ENCODE data around the gene CAMK2D.
"Not testable (repeated sequence)": the region's sequence is repeated elsewhere in the genome, so short reads cannot be mapped to it uniquely, and the experiment has no call there.

CAMK2D gene

GRCh38 chr4:113711883-113712662, 49.5 kb downstream of the CAMK2D start:
- TF ChIP-seq, protein P1, sequence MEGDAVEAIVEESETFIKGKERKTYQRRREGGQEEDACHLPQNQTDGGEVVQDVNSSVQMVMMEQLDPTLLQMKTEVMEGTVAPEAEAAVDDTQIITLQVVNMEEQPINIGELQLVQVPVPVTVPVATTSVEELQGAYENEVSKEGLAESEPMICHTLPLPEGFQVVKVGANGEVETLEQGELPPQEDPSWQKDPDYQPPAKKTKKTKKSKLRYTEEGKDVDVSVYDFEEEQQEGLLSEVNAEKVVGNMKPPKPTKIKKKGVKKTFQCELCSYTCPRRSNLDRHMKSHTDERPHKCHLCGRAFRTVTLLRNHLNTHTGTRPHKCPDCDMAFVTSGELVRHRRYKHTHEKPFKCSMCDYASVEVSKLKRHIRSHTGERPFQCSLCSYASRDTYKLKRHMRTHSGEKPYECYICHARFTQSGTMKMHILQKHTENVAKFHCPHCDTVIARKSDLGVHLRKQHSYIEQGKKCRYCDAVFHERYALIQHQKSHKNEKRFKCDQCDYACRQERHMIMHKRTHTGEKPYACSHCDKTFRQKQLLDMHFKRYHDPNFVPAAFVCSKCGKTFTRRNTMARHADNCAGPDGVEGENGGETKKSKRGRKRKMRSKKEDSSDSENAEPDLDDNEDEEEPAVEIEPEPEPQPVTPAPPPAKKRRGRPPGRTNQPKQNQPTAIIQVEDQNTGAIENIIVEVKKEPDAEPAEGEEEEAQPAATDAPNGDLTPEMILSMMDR (IDR thresholded peaks at IDR 0.05), result no peak
- H3K36me3 ChIP-seq, result no peaks in the 10 kb centered on the region
- peaks cover 0 to 12% (median 2%) of the 10 kb centered on the region in 4 donors for H3K4me1 ChIP-seq
- H3K4me3 ChIP-seq, result no peak overlapping the region
- intact Hi-C loops (cut with DNase I; ENCODE audit: low total_unique reads), result no loop called here
- H3K9me3 ChIP-seq, result no peaks in the 10 kb centered on the region
- H3K27ac ChIP-seq, result no peak overlapping the region
- DNase-seq, result no peak
- no peaks in the 10 kb centered on the region for H3K27me3 ChIP-seq

DNA sequence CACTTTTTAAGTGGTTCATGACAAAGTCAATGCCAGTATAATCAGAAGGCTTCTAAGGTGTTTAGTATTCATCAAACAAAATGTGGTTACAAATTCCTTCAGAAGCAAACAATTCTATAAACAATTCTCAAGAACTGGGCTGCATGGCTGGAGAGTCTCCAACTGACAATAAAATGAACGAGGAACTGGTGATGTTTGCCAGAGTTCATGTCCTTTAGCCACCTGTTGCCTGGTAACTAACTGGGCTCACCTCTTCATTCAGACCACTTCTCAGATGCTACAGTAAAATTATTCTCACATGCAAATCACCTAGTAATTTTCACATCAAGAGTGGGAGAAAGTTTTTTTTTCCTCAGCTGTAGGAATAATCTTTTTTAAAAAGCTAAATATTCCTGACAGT, 53.3 kb downstream of the CAMK2D start:
- Histone ChIP-seq H3K4me3 (no peak overlapping the region), H3K27me3 (no peaks in the 10 kb centered on the region), H3K9me3 (no peaks in the 10 kb centered on the region), H3K36me3 (no peaks in the 10 kb centered on the region), H3K4me1 (peaks cover 0 to 17% (median 3%) of the 10 kb centered on the region in 4 donors), H3K27ac (no peak overlapping the region)
- intact Hi-C loops (cut with DNase I; ENCODE audit: low total_unique reads), result no loop called here
- TF ChIP-seq, protein P1 (IDR thresholded peaks at IDR 0.05), result no peak
- DNase-seq, result no peak

DNA sequence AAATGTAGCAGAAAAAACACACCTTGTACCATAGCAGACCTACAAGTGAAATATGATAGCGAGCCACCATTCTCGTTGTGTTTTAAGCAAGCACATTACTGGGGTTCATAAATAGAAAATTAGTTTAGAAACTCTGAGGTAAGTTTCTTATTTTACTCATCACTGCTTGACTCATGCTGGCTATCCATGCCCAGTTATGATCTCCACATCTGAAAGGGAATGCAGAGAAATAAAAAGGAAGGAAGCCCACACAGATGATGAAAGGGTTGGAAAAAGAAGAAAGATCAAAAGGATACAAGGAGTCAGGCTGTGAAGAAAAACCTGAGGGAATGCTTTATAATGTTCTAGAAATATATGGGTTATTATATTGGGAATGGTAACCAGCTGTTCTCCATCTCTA, 54.5 kb downstream of the CAMK2D start:
- intact Hi-C loops (cut with DNase I; ENCODE audit: low total_unique reads), result no loop called here
- H3K9me3 ChIP-seq, result no peaks in the 10 kb centered on the region
- no peak overlapping the region for H3K27ac ChIP-seq
- peaks cover 0 to 17% (median 3%) of the 10 kb centered on the region in 4 donors for H3K4me1 ChIP-seq
- DNase-seq, result no peak
- H3K36me3 ChIP-seq, result no peaks in the 10 kb centered on the region
- TF ChIP-seq, protein P1 (IDR thresholded peaks at IDR 0.05), result no peak
- H3K27me3 ChIP-seq, result no peaks in the 10 kb centered on the region
- no peak overlapping the region for H3K4me3 ChIP-seq

DNA sequence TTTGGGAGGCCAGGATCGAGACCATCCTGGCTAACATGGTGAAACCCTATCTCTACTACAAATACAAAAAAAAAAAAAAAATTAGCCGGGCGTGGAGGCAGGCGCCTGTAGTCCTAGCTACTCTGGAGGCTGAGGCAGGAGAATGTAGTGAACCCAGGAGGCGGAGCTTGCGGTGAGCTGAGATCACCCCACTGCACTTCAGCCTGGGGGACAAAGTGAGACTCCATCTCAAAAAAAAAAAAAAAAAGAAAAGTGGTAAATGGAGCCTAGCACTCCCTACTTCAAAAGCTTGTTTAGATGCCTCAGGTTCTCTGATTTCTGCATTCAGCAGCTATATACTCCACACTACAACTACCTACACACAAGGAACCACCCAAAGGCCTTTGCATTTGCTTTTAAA, 56.4 kb downstream of the CAMK2D start:
- DNase-seq; H3K36me3 ChIP-seq; H3K4me3 ChIP-seq; H3K9me3 ChIP-seq; intact Hi-C loops (cut with DNase I; ENCODE audit: low total_unique reads); H3K27ac ChIP-seq; H3K27me3 ChIP-seq: not testable (repeated sequence)
- peaks cover 0 to 34% (median 9%) of the 10 kb centered on the region in 4 donors for H3K4me1 ChIP-seq

DNA sequence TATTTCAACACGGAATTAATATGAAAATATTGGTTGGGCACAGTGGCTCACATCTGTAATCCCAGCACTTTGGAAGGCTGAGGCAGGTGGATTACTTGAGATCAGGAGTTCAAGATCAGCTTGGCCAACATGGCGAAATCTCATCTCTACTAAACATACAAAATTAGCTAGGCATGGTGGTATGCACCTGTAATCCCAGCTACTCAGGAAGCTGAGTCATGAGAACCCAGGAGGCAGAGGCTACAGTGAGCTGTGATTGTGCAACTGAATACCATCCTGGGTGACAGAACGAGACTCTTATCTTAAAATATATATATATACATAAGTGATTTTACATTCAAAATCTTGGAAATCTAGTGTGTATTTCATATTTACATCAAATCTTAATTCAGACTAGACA, 58.9 kb downstream of the CAMK2D start:
- H3K36me3 ChIP-seq; H3K4me3 ChIP-seq; DNase-seq; H3K27me3 ChIP-seq; intact Hi-C loops (cut with DNase I; ENCODE audit: low total_unique reads); H3K27ac ChIP-seq; H3K9me3 ChIP-seq: not testable (repeated sequence)
- H3K4me1 ChIP-seq, result peaks cover 0 to 40% (median 10%) of the 10 kb centered on the region in 4 donors

DNA sequence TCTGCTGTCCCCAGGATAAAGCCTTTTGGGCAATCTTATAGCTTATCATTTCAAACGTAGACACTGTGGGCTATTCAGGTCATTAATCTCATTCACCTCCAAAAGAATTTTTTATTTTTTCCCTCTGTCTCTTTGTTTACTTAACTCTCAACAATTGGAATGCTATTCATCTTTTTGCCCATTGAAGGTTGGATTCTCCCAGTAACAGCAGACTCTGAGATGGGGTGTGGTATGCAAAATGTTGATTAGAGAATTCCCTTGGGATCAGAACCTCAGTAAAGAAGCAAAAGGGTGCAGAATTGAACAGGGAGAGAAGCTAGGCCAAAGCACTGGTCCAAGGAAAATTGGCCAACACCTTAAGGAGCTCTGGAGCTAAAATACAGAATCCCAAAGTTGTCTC, 60.4 kb downstream of the CAMK2D start:
- Histone ChIP-seq H3K36me3 (no peaks in the 10 kb centered on the region), H3K27ac (no peak overlapping the region), H3K4me1 (peaks cover 0 to 30% (median 10%) of the 10 kb centered on the region in 4 donors), H3K9me3 (no peaks in the 10 kb centered on the region), H3K27me3 (no peaks in the 10 kb centered on the region), H3K4me3 (no peak overlapping the region)
- intact Hi-C loops (cut with DNase I; ENCODE audit: low total_unique reads), result no loop called here
- no peak for DNase-seq
- TF ChIP-seq, protein P1 (IDR thresholded peaks at IDR 0.05), result no peak
